Activated CD8-positive, alpha-beta memory T cell treated with anti-CD3 and anti-CD28 coated beads for 24 hours (primary cell): Measurements from ENCODE around the gene U2AF2.

Experiments used
- DNase-seq: peaks from one replicate; pipeline ENCODE4 v3.0.0-alpha.2; 2020

U2AF2 gene

DNA sequence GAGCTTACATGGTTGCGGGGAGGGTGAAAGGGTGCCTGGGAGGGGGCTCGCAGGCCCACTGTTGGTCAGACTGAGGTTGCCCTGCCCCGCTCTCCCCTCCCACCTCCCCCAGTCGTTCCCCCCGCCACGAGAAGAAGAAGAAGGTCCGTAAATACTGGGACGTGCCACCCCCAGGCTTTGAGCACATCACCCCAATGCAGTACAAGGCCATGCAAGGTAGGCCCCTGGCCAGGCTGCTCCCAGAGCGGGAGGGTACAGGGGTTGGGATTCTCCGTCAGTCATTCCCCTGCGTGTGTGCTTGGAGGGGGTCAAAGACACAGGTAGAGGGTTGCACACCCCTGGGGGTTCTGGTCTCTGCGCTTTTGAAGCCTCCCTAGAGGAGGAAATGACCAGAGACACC, 5.6 kb downstream of the U2AF2 start:
- no peak for DNase-seq

DNA sequence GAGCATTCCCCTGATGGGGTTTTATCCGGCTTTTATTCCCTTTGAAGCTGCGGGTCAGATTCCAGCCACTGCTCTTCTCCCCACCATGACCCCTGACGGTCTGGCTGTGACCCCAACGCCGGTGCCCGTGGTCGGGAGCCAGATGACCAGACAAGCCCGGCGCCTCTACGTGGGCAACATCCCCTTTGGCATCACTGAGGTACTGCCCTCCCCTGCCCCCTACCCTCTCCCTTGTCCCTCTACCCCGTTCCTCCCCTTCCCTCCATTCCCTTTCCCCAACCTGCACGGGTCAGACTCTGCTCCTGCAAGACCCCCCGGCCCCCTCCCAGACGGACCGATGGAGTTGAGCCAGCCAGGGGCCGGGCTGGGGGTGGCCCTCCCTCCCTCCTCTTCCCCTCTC, 6.2 kb downstream of the U2AF2 start:
- DNase-seq, result no peak

DNA sequence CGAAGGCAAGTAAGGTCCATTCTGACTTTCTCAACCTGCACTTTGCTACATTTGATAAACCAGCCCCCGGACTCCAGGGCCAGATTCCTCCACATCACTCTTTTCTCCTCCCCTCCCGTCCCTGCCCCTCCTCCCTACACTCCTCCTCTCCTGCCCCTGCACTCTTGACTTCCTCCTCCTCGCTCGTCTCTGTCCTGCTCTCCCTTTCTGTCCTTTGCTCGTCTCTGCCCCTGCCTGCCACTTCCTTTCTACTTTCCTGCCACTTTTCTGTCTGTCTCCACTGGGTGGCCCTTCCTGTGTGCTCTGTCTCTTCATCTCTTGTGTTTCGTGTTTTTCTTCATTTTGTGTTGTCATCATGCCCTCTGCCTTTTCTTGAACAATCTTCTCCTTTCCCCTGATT, 7.0 kb downstream of the U2AF2 start:
- no peak for DNase-seq

DNA sequence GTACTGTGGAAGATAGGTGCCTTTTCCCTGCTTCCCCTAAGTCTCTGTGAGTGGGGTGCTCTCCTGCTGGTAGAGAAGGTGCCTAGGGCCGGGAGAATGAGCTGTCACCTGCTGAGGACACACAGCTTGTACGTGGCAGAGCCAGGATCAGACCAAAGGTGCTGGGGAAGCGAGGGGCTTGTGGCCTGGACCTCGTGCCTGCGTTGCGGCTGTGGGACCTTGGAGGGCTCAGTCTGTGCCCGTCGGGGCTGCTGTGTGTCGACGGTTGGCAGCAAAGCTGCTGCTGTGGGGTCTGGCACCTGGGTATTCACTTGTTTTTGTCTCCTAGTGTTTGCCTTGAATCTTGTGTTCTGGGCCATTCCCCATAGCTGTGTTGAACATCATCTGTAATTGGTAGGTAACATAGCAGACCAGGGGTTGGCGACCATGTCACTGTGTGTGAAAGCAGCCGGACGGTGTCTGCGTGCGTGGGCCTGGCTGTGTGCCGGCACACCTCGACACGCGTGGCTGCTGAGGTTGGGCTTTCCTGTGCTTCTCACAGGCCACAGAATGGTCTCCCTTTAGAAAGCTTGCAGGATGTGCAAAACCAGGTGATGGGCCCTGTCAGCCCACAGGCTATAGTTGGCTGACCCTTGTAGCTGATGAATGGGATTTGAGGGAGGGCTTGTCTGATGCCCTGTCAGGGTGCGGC, 9.2 kb downstream of the U2AF2 start:
- no peak for DNase-seq

DNA sequence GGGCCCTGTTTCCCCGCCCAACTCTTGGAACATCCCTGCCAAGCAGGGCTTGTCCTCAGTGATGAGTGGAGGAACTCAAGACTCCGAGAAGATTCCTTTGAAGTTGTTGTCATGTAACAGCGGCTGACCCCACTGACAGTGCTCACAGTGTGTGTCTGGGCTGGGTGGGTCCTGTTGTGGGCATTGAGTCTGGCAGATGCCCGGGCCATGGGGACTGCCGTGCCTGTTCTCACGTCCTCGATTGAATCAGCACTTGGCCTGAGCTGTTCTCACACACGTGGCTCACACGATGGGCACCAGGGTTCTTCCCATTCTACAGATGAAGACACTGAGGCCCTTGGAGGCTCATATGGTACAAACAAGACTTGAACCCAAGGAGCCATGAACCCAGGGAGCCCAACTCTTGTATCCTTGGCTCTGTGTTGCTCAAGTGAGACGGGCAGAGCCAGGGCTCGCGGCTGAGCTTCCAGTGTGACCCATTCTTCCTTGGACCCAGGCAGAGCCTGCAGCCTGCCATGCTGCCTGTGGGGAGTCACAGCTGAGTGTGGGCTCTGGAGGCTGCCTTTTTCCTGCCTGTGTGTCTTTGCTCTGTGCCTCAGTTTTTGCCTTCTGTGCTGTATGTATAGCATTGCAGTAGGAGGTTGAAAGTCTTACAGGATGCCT, 11.6 kb downstream of the U2AF2 start:
- DNase-seq, result no peak

DNA sequence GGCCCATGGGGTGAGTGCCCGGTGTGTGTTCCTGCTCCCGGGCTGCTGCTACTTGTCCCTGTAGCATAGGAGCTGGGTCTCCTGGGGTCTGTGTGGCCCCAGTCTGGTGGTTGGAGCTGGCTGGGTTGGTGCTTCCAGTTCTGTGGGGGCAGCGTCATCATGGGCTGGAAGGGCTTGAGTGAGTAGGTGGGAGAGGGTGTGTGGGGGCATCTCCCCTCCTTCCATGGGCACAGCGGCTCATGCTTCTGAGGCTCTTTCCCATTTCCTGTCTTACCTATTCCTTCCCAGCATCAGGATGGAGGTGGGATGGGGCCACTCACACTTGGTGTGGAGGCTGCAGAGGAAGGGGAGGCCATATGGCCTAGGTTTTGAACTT, 12.2 kb downstream of the U2AF2 start:
- DNase-seq, result no peak

DNA sequence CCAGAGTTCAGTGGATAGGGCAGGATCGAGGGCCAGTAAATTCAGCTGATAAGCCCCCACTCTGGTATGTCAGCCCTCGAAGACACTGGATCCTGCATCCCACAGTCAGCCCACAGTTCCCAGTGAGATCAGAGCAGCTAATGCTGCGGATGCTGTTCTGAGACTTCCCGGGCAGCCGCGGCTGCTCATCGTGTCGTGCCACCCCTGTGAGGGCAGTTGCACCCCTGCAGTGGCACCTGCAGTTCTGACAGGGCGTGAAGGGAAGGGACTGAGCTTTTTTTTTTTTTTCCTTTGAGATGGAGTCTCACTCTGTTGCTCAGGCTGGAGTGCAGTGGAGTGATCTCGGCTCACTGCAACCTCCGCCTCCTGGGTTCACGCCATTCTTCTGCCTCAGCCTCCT, 12.7 kb downstream of the U2AF2 start:
- no peak for DNase-seq

DNA sequence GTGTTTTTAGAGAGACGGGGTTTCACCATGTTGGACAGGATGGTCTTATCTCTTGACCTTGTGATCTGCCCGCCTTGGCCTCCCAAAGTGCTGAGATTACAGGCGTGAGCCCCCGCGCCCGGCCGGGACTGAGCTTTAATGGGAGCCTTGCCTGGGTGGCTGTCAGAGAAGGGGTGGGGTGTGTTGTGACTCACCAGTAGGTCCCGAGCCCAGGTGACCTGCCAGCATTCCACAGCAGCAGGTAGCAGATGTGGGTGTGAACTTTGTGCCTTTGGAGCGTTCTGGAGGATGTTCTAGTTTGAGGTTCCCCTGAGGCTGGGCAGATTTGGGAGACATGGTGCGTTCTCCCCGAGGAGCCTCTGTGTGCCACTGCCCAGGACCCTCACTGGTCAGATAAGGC, 13.1 kb downstream of the U2AF2 start:
- DNase-seq, result no peak

DNA sequence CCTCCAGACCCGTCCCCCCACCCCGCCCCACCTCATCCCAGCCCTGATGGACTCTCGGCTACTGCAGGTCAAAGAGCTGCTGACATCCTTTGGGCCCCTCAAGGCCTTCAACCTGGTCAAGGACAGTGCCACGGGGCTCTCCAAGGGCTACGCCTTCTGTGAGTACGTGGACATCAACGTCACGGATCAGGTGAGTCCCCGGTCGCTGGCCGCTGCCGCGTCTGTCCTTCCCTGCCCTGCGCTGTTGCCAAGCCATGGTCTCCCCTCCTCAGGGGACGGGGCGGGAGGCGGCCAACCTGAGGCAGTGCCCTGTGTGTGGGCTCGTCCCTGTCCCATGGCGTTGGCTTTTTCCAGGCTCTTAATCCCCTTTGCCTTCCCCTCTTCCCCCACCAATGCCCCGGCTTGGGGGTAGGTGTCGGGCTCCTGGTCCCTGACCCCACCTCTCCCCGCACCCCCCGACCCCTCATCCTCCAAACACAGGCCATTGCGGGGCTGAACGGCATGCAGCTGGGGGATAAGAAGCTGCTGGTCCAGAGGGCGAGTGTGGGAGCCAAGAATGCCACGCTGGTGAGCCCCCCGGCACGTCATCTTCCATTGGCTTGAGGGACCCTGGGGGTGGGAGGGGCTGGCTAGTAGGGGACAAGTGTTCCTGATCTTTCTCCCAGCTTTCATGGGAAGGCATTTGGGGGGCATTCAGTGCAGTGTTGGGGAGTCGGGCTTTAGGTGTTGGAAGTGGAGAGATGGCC, 13.9 kb downstream of the U2AF2 start:
- DNase-seq, result no peak

DNA sequence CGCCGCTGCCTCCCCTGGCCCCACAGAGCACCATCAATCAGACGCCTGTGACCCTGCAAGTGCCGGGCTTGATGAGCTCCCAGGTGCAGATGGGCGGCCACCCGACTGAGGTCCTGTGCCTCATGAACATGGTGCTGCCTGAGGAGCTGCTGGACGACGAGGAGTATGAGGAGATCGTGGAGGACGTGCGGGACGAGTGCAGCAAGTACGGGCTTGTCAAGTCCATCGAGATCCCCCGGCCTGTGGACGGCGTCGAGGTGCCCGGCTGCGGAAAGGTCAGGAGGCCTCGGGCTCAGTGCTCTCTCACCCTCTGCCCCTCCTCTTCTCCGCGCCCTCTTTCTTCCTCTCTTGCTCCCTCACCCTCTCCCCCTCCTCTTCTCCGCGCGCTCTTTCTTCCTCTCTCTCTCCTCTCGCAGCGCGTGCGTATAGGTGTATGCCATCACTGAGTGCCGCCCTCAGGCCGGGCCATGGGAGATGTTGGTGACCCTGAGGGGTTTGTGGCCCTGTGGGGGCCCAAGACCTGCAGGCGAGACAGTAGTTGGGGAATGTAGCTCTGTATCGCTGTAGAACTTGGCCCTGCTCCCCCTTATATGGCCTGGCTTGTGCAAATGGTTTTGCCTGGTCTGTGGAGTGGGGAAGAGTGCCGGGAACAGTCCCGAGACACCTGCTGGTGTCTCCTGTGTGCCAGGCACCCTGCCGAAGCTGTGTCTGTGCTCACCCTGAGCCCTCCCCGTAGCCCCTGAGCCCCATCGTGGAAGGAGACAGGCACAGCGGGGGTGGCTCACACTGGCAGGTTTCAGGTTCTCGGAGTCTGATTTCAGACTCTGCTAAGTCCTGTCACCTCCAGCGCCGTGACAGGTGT, 14.8 kb downstream of the U2AF2 start:
- no peak for DNase-seq

DNA sequence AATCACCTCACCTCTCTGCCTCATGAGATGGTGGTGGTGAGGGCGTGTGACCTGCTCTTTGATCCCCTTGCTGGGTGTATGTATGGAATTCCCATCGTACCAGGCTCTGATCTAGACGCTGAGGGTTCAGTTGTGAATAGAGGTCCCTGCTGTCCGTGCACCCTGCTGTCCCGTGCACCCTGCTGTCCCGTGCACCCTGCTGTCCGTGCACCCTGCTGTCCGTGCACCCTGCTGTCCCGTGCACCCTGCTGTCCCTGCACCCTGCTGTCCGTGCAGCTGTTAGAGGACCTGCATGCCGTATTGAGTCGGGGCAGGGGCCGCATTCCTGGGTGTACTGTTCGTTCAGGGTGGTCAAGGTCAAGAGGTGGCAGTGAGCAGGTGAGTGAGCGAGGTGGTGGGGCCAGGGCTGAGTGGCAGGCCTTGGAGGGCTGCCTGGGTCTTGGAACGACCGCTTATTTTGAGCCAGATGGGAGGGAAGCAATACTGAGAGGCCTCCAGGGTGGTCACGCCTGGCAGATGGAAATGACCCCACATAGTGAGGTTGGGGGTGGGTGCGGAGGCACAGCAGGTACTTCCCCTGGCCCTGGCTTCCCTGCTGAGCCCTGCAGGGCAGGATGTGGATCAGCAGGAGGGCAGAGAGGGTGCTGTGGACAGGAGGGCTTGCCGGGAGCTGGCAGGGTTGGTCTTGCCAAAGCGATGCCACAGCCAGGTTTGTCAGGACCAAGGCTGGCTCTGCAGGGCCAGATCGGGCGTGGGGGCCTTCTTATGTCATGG, 15.6 kb downstream of the U2AF2 start:
- DNase-seq, result no peak

DNA sequence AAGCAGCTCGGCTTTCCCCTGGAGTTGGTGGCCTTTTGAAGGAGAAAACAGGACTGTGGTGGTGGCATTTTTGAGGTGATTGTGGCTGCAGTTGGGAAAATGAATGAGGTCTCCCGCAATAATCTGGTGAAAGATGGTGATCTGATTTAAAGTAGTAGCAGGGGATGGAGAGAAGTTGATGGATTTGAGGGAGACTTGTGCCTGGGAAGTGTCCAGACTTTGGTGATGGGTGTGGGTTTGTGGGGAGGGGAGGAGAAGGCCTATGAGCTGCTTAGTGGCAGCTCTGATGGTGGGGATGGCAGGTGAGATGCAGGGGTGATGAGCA, 16.2 kb downstream of the U2AF2 start:
- DNase-seq, result no peak

DNA sequence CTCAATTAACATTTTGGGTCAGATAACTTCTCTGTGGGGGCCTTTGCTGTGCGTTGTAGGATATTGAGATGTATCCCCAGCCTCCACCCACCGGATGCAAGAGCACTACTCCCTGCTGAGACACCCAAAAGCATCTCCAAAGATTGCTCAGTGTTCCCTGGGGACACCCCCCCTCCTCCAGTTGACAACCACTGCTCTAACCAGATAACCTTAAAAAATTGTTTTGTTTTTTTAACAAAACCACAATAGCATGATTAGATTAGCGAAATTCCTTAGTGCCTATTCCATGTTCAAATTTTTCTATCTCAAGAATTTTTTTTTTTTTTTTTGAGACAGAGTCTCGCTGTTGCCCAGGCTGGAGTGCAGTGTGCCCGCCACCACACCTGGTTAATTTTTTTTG, 17.6 kb downstream of the U2AF2 start:
- DNase-seq, result no peak

DNA sequence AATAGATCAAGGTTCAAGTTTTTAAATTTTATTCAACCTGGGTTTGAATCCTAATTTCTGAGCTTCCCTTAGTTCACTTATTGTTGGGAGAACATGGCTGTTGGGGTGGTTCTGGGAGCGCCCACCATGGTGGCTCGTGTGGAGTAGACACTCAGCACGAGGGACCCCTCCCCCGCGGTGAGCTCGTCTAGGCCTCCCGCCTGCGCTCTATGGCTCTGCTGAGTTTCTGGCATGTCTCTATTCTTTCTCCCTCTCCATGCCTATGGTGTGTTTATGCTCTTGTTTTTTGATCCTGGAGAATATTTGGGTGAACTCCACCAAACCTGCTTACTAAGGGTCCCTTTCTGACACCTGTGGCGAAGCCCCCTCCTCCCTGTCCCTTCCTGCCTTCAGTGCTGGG, 18.6 kb downstream of the U2AF2 start:
- no peak for DNase-seq

DNA sequence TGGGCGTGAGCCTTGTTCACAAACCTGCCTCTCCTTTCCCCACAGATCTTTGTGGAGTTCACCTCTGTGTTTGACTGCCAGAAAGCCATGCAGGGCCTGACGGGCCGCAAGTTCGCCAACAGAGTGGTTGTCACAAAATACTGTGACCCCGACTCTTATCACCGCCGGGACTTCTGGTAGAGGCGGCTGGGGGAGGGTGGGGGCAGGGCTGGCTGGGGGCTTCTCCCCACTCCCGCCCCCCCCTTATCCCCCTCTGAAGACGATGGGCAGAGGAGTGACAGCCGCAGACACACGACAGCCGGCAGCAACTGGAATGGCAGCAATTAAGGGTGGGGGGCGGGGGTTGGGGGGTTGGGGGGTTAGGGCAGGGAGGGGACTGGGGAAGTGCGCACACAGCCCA, 19.1 kb downstream of the U2AF2 start:
- DNase-seq, result no peak

DNA sequence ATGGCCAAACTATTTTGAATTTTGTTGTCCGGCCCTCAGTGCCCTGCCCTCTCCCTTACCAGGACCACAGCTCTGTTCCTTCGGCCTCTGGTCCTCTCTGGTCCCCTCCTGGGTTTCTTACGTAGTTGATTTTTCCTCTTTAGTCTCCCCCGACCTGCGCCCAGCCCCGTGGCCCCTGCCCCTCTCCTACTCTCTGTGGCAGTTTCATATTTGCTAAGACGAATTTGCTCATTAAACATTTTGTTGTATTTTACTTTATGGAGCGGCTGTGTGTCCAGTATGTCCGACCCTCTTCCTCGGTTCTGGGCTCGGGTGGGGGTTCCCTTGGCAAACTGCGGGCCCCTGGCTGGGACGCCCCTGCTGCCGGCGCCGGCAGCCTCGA, 19.6 kb downstream of the U2AF2 start:
- no peak for DNase-seq

DNA sequence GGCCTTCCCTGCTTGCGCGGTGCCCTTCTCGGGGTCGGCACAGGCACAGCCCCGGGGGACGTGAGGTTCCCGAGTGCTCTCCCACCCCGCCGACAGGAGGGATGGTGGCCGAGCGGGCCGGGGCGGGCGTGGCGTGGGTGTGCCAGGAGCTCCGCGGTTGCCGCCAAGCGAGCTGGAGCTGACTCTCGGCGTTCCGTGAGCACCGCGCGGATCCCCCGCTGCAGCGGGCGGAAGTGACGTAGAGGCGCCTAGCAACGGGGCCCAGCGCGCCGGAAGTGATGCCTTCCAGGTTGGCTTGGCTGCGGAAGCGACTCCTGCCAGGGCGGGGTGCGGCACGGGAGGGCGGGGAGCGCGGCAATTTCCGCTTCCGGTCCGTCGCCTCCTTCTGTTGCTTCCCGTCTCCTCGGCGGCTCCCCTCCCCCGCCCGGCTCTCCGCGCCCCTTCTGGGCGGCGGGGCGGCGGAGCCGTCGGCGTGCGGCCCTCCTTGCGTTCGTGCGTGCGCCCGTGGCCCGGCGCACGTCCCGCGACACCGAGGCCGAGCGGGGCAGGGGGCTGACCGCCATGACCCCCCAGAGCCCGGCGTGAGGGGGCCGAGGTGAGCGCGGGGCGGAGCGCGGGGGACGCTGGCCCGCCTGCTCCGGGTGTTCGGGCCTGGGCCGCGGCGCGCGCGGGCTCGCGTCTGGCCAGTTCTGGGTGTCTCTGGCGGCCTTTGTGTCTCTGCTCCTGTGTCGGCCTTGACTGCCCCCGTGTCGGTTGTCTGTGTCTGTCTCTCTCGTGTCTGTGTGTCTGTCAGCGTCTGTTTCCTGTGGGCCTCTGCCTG, 20.2 kb downstream of the U2AF2 start, which contains the start of gene EPN1:
Gene EPN1, plus strand, starts transcription at position 386 of the 820 bp plus-strand sequence. CDS start 3,402 bp downstream, outside the sequence.
- DNase-seq, result peak; percentile 97

DNA sequence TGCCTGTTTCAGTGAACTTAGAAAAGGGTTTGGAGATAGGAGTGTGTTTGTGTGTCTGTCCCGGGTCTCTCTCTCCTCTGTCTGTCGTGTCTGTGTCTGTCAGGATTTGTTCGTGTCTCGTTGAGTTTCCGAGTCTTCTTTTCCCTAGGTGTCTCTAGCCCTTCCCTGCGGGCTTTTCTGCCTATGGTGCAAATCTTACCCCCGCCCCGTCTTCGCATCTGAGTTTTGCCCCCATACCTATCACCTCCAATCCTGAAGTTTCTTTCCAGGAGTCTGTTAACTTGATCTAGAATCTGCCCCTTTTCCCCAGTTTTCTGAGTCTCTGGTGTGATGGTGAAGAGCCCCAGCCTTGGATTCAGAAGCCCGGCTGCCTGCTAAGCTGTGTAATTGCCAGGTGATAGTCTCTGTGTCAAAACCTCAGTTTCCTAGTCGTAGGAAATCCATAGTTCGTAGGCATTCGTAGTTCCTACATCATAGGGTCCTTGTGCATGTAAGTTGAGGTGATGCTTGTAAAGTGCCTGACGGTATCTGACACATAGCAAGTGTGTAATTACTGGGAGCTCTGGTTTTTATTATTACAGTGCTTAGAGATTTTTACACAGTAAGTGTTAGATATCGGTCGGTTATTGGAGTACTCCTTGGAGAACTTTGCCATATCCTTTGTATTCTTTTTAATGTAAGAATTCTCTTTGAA, 21.0 kb downstream of the U2AF2 start:
- no peak for DNase-seq

DNA sequence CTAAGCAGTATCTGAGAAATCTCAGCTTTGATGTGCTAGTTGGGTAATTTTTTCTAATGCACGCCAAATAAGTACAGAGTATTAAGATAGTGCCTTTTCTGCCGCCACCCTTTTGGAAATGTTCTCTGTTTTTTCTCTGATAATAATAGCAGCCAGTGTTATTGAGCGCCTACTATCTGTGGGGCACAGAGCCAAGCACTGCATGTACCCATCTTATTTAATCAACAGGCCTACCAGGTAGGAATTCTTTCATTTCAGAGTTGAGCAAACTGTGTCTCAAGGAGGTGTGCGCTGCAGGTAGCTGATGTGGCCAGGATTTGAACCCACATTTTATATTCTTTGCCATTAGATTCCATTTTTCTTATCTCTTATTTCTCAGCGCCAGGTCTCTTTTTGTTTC, 21.5 kb downstream of the U2AF2 start:
- DNase-seq, result no peak

DNA sequence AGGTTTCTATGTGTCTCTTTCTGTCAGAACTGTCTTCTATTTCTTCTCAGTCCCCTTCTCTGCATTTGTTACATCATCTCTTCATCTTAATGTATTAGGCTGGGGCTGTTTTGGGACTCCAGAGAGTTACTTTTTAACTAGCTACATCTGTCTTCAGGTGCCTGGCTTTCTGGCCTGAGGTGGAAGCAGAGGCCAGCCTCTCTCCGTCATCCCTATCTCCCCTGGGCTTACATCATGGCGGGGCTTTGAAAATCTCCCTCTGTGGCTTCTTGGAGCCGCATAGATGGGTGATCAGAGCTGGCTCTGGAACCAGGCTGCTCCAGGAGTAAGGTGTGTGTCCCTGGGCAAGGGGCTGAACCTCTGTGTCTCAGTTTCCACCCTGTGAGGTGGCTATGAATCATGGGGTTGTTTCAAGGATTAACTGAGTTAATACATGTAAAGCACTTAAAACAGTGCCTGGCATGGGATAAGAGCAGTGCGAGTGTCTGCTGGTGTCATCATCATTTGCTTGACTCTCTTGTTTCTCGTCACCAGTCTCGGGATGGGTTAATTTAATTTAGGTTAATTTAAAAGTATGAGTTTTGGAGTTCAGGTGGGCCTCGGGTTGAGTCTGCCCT, 22.2 kb downstream of the U2AF2 start:
- DNase-seq, result no peak
